Skeletal muscle satellite cell (primary cell): Measurements from ENCODE around the gene PITPNM3.

ENCODE experiments used
- H3K27me3 ChIP-seq: 2 replicates; pipeline ENCODE4 v1.7.0; 2013; ENCODE audit warnings: low read length; ENCODE audit not compliant: control insufficient read depth, insufficient read depth
- H3K36me3 ChIP-seq: 2 replicates; pipeline ENCODE4 v1.7.0; 2013; ENCODE audit warnings: mild to moderate bottlenecking, control low read depth, low read length; ENCODE audit not compliant: insufficient read depth
- H3K4me1 ChIP-seq: 2 replicates; pipeline ENCODE4 v1.7.0; 2013; ENCODE audit warnings: low read length; ENCODE audit not compliant: control insufficient read depth, insufficient read depth
- H3K4me2 ChIP-seq: 2 replicates; pipeline ENCODE4 v1.7.0; 2013; ENCODE audit warnings: mild to moderate bottlenecking, low read length
- H3K4me3 ChIP-seq: 2 replicates; pipeline ENCODE4 v1.7.0; 2013; ENCODE audit warnings: low read length
- H3K9ac ChIP-seq: 2 replicates; pipeline ENCODE4 v1.7.0; 2013; ENCODE audit warnings: mild to moderate bottlenecking, low read depth, low read length, moderate library complexity
- H3K9me3 ChIP-seq: replicated peaks from 2 replicates; pipeline ENCODE4 v1.7.0; 2013; ENCODE audit warnings: mild to moderate bottlenecking, control low read depth, low read length

The PITPNM3 gene

GRCh38 chr17:6521586-6521985, 34.8 kb downstream of the PITPNM3 start:
- Histone ChIP-seq H3K9me3 (no peaks in the 10 kb centered on the region), H3K4me1 (peaks cover 5% of the 10 kb centered on the region), H3K9ac (no peak overlapping the region), H3K4me3 (no peak overlapping the region), H3K36me3 (no peaks in the 10 kb centered on the region), H3K4me2 (no peak overlapping the region), H3K27me3 (no peaks in the 10 kb centered on the region)

DNA sequence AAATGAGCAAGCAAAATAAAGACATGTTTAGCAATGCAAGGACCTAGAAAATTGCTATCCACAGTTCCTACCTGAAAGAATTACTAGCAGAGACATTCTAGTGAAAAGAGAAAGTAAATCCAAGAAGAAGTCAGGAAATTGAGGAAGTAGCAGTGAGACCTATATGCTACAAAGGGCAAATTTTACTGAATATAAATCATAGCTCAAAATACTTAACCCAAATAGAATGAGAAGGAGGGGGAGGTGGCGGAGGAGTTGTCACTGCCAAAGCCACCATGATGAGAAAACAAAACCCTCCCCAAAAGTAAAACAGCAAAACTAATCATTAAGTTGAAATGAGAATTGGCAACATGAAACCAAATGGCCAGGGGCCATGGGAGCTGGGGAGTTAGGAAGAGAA, 39.3 kb downstream of the PITPNM3 start:
- H3K36me3 ChIP-seq, result no peaks in the 10 kb centered on the region
- no peaks in the 10 kb centered on the region for H3K4me1 ChIP-seq
- no peak overlapping the region for H3K4me3 ChIP-seq
- H3K27me3 ChIP-seq, result no peaks in the 10 kb centered on the region
- H3K9ac ChIP-seq, result no peak overlapping the region
- no peaks in the 10 kb centered on the region for H3K9me3 ChIP-seq
- no peak overlapping the region for H3K4me2 ChIP-seq

DNA sequence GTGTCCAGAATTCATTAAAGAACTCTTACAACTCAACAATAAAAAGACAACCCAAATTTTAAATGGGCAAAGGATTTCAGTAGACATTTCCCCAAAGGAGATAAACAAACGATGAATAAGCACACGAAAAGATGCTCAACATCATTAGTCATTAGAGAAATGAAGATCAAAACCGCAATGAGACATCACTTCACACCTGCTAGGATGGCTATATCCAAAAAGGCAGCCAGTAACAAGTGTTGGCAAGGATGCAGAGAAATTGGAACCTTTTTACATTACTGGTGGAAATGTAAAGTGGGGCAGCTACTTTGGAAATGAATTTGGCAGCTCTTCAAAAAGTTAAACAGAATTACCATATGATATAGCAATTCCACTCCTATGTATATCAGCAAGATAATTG, 42.0 kb downstream of the PITPNM3 start:
- Histone ChIP-seq H3K4me3 (no peak overlapping the region), H3K9me3 (no peaks in the 10 kb centered on the region), H3K9ac (no peak overlapping the region), H3K36me3 (no peaks in the 10 kb centered on the region), H3K27me3 (no peaks in the 10 kb centered on the region), H3K4me1 (peaks cover 14% of the 10 kb centered on the region), H3K4me2 (no peak overlapping the region)

DNA sequence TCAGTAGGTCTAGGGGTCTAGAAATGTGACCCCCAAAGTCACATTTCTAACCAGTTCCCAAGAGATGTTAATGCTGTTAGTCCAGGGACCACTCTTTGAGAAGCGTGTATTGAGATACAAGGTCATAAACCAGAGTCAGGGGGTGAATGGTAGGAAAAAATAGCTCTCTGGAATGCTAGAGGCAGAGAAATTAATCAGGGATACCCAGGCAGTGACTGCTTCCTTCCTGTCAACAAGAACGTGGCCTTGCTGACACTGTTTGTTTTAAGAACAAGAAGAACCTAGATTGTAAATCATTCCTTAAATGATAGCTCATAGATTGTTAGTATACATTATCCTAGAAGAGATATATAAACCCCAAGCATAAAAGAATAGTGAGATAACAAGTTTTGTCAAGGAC, 43.8 kb downstream of the PITPNM3 start:
- Histone ChIP-seq H3K27me3 (no peaks in the 10 kb centered on the region), H3K4me2 (no peak overlapping the region), H3K4me1 (peaks cover 32% of the 10 kb centered on the region), H3K9me3 (no peaks in the 10 kb centered on the region), H3K4me3 (no peak overlapping the region), H3K36me3 (no peaks in the 10 kb centered on the region), H3K9ac (no peak overlapping the region)

DNA sequence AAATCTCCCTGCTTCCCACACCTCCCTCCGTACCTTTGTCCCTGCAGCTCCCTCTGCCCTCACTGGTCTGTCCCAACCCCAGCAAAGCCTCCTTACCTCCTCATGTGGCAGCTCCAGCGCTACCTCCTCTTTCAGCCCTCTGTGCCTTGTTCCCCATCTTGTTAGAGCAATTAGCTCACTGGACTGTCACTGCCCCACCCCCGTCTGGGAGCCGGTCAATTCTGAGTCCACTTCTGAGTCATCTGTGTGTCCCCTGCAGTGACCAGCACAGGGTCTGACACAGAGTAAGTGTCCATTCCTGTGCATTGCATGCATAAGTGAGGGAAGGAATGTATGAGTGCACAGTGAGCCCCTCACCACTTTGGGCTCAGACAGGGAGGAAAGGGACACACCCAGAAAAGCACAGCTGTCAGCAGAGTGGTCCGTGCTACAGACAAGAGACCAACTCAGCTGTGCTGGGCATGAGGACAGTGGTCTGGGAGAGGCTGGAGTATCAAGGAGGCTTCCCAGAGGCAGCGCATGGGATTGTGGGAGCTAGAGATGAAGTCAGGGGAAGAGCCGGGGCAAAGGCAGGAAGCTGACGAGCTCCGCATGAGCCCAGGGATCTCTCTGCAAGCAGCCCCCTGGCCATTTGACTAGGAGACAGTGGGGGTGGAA, 45.9 kb downstream of the PITPNM3 start:
- no peaks in the 10 kb centered on the region for H3K9me3 ChIP-seq
- H3K4me2 ChIP-seq, result no peak overlapping the region
- no peak overlapping the region for H3K4me3 ChIP-seq
- no peak overlapping the region for H3K9ac ChIP-seq
- H3K36me3 ChIP-seq, result no peaks in the 10 kb centered on the region
- H3K4me1 ChIP-seq, result peaks cover 51% of the 10 kb centered on the region
- H3K27me3 ChIP-seq, result no peaks in the 10 kb centered on the region

DNA sequence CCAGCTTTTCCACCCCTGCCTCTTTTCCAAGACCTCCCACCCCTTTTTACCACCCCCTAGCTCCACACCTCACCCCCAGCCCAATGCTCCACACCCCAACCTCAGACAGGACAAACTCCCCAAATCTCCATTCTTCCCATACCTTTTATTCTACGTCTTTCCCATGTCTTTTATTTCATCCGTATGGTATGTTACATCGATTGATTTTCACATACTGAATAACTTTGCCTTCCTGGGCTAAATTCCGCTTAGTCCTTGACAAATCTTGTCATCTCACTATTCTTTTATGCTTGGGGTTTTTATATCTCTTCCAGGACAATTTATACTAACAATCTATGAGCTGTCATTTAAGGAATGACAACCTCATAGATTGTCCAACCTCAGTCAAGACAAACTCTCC, 46.4 kb downstream of the PITPNM3 start:
- Histone ChIP-seq H3K4me1 (peaks cover 51% of the 10 kb centered on the region), H3K4me3 (no peak overlapping the region), H3K36me3 (no peaks in the 10 kb centered on the region), H3K4me2 (no peak overlapping the region), H3K9me3 (no peaks in the 10 kb centered on the region), H3K27me3 (no peaks in the 10 kb centered on the region), H3K9ac (no peak overlapping the region)

DNA sequence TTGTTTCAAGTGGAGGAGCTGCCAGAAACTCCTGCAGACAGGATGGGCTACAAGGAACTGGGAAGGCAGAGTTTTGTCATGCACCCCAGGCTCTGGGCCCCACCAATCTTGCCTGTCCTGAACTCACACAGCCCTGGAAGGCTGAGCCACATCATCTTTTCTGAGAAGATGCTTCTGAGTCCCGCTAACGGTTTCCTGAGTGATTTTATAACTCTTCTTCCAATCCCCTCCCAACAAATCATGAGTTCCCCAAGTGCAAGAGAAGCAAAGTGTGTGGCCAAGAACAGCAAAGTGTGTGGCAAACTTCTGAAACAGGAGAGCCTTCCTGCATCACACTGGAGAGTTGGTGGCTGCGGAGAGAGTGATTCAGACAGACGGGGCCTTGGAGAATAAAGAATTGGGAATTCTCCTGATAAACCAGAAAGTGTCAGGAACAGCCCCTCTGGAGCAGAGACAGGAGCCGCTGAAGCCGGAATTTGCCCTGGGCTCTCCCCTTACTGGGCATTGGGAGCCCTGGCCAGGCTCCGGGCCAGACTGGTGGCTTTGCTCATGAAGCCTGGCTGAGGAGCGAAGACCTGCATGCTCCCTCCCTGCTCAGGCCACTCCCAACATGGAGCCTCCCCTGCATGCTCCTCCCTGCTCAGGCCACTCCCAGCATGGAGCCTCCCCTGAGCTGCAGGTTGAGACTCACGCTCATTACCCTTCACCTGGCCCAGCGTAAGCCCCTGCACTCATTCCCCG, 47.2 kb downstream of the PITPNM3 start:
- Histone ChIP-seq H3K4me1 (peaks cover 51% of the 10 kb centered on the region), H3K9ac (no peak overlapping the region), H3K4me2 (peak overlapping the region; percentile 2), H3K27me3 (no peaks in the 10 kb centered on the region), H3K4me3 (no peak overlapping the region), H3K9me3 (no peaks in the 10 kb centered on the region), H3K36me3 (no peaks in the 10 kb centered on the region)

DNA sequence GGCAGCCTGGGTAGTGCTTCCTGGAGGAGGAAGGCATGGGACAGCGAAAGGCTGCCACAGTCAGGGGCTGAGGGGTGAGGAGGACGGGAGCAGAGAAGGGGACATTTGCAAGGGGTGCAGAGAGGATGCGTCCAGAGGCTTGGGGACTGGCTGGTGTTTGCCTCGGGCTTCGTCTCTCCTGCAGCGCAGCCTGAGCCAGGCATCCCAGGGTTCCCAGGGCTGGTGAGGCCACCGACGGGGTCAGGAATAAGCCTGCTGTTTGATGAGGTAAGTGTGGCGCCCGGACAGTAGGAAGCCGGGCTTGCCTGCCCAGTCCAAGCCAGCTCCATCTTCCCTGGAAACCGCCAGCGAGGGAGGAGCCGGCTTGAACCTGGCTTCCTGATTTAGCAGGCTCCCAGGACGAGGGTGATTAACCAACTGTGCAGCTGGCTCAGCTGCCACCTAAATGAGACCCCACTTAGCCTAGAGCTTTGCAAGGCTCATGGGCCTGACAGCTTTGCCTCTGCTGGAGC, 47.8 kb downstream of the PITPNM3 start:
- Histone ChIP-seq H3K9me3 (no peaks in the 10 kb centered on the region), H3K9ac (peak overlapping the region; percentile 3), H3K4me3 (no peak overlapping the region), H3K4me2 (peak overlapping the region; percentile 2), H3K36me3 (no peaks in the 10 kb centered on the region), H3K27me3 (no peaks in the 10 kb centered on the region), H3K4me1 (peaks cover 51% of the 10 kb centered on the region)

GRCh38 chr17:6508016-6508415, 48.3 kb downstream of the PITPNM3 start:
- no peaks in the 10 kb centered on the region for H3K9me3 ChIP-seq
- peaks cover 51% of the 10 kb centered on the region for H3K4me1 ChIP-seq
- H3K4me2 ChIP-seq, result peak overlapping the region; percentile 53
- no peak overlapping the region for H3K9ac ChIP-seq
- no peak overlapping the region for H3K4me3 ChIP-seq
- no peaks in the 10 kb centered on the region for H3K27me3 ChIP-seq
- no peaks in the 10 kb centered on the region for H3K36me3 ChIP-seq

DNA sequence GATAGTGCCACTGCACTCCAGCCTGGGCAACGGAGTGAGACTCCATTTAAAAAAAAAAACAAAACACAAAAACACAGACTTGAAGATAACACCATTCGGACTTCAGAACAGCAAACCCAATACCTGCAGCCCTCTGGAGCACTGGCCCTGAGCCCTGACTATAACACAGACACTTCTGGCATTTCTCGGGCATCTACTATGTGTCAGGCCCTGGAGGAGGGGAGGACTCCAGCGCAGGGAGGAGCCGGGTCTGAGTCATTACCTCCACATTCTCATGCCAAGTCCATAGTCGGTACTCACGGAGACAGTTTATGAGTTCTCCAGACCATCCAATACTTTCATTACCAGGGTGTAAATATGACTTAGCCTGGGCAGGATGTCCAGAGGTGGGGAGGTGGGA, 48.8 kb downstream of the PITPNM3 start:
- no peak overlapping the region for H3K9ac ChIP-seq
- H3K9me3 ChIP-seq, result no peaks in the 10 kb centered on the region
- H3K4me1 ChIP-seq, result peaks cover 51% of the 10 kb centered on the region
- peak overlapping the region; percentile 53 for H3K4me2 ChIP-seq
- no peaks in the 10 kb centered on the region for H3K36me3 ChIP-seq
- no peaks in the 10 kb centered on the region for H3K27me3 ChIP-seq
- no peak overlapping the region for H3K4me3 ChIP-seq

- Histone ChIP-seq H3K27me3 (no peaks in the 10 kb centered on the region), H3K4me3 (no peak overlapping the region), H3K9ac (peak overlapping the region; percentile 29), H3K4me2 (peak overlapping the region; percentile 34), H3K9me3 (no peaks in the 10 kb centered on the region), H3K4me1 (peaks cover 51% of the 10 kb centered on the region), H3K36me3 (no peaks in the 10 kb centered on the region)
These were observed 49.6 kb downstream of the PITPNM3 start for GRCh38 chr17:6506679-6507231.
